Gastrocnemius medialis (tissue), 4 donors: ENCODE results near the gene GREB1.

Source experiments
- POLR2A ChIP-seq, 2 donors: fragments of 450-650 bp; IDR thresholded peaks; one replicate each; pipeline ENCODE4 v1.6.1; 2017; ENCODE audit warnings: antibody characterized with exemption in 2 of 2, mild to moderate bottlenecking in 2 of 2, moderate library complexity in 2 of 2
- TF ChIP-seq, protein P1 (sequence below), 5 experiments: fragments of 450-650 bp in 3 of 5; fragments of 200-600 bp in 2 of 5; sonication (generic) in 2 of 5; IDR thresholded peaks in 4 of 5; conservative IDR thresholded peaks in 1 of 5; 1 replicate in 4 of 5; 2 replicates in 1 of 5; pipeline ENCODE4 v1.5.1; 2016 to 2019; ENCODE audit warnings: antibody characterized with exemption in 5 of 5, mild to moderate bottlenecking in 3 of 5, moderate library complexity in 3 of 5

DNA sequence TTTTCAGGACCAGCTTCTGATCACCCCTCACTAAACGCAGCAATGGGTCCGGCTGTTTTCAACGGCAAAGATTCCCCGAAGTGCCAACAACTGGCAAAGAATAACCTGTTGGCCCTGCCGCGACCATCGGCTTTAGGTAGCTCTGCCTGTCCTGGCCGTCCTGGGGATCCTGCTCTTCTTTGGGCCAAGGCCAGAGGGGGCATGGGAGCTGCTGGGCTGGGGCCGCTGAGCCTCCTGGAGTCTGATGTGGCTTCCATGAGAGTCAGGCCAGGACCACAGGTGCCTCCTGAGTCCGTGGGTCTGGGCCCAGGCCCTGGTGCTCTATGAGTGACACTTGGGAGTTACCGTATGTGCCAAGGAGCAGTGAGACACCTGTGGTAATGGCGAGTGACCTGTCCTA lies 46.9 kb downstream of the GREB1 start:
- TF ChIP-seq, protein P1, sequence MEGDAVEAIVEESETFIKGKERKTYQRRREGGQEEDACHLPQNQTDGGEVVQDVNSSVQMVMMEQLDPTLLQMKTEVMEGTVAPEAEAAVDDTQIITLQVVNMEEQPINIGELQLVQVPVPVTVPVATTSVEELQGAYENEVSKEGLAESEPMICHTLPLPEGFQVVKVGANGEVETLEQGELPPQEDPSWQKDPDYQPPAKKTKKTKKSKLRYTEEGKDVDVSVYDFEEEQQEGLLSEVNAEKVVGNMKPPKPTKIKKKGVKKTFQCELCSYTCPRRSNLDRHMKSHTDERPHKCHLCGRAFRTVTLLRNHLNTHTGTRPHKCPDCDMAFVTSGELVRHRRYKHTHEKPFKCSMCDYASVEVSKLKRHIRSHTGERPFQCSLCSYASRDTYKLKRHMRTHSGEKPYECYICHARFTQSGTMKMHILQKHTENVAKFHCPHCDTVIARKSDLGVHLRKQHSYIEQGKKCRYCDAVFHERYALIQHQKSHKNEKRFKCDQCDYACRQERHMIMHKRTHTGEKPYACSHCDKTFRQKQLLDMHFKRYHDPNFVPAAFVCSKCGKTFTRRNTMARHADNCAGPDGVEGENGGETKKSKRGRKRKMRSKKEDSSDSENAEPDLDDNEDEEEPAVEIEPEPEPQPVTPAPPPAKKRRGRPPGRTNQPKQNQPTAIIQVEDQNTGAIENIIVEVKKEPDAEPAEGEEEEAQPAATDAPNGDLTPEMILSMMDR (IDR thresholded peaks at IDR 0.05 in 4 of 5, conservative IDR thresholded peaks at IDR 0.05 in 1 of 5), result no peak
- no peak for TF ChIP-seq POLR2A (IDR thresholded peaks at IDR 0.05)
